Activated T-cell treated with anti-CD3 and anti-CD28 coated beads for 4 hours (primary cell): ENCODE data around the gene TXNDC17.
A peak's percentile ranks its signal among the peaks of the same experiment; 100 is the strongest.
"Not testable (repeated sequence)": the region's sequence is repeated elsewhere in the genome, so short reads cannot be mapped to it uniquely, and the experiment has no call there.

Experiments
- DNase-seq: peaks from one replicate; pipeline ENCODE4 v3.0.0-alpha.2; 2020

The TXNDC17 gene

GRCh38 chr17:6640536-6641246, at the start of gene TXNDC17, which contains the start of gene KIAA0753:
Gene TXNDC17 (plus strand): TSS chr17:6641060. CDS start chr17:6641083, 23 bp downstream.
Gene KIAA0753 (minus strand): TSS chr17:6640711. CDS start chr17:6635103, 5,608 bp downstream.
- peak; percentile 79 for DNase-seq

- DNase-seq, result no peak
Measured at GRCh38 chr17:6591599-6592158, 49.2 kb upstream of the TXNDC17 start.

- DNase-seq, result no peak
Measured at GRCh38 chr17:6592173-6592572, 48.7 kb upstream of the TXNDC17 start.

GRCh38 chr17:6593371-6593770, 47.5 kb upstream of the TXNDC17 start:
- not testable (repeated sequence) for DNase-seq

GRCh38 chr17:6596081-6596480, 44.8 kb upstream of the TXNDC17 start:
- no peak for DNase-seq

GRCh38 chr17:6596511-6596910, 44.3 kb upstream of the TXNDC17 start:
- no peak for DNase-seq

GRCh38 chr17:6596941-6597340, 43.9 kb upstream of the TXNDC17 start:
- no peak for DNase-seq

- no peak for DNase-seq
Measured at GRCh38 chr17:6597727-6598126, 43.1 kb upstream of the TXNDC17 start.

- no peak for DNase-seq
Measured at GRCh38 chr17:6599364-6599763, 41.5 kb upstream of the TXNDC17 start.

GRCh38 chr17:6602141-6602540, 38.7 kb upstream of the TXNDC17 start:
- no peak for DNase-seq

GRCh38 chr17:6603744-6604325, 37.0 kb upstream of the TXNDC17 start:
- no peak for DNase-seq

GRCh38 chr17:6605142-6605541, 35.7 kb upstream of the TXNDC17 start:
- DNase-seq, result no peak

GRCh38 chr17:6608321-6608720, 32.5 kb upstream of the TXNDC17 start:
- DNase-seq, result no peak

GRCh38 chr17:6610011-6610410, 30.8 kb upstream of the TXNDC17 start:
- no peak for DNase-seq

GRCh38 chr17:6611231-6611630, 29.6 kb upstream of the TXNDC17 start:
- no peak for DNase-seq

GRCh38 chr17:6623941-6624340, 16.9 kb upstream of the TXNDC17 start:
- DNase-seq, result no peak

- DNase-seq, result no peak
Measured at GRCh38 chr17:6626616-6627015, 14.2 kb upstream of the TXNDC17 start.

GRCh38 chr17:6627019-6627418, 13.8 kb upstream of the TXNDC17 start:
- no peak for DNase-seq

- DNase-seq, result no peak
Measured at GRCh38 chr17:6630390-6630789, 10.5 kb upstream of the TXNDC17 start.

- no peak for DNase-seq
Measured at GRCh38 chr17:6632530-6632929, 8.3 kb upstream of the TXNDC17 start.

GRCh38 chr17:6633263-6633662, 7.6 kb upstream of the TXNDC17 start:
- DNase-seq, result no peak

- DNase-seq, result no peak
Measured at GRCh38 chr17:6636105-6636504, 4.8 kb upstream of the TXNDC17 start.

- DNase-seq, result no peak
Measured at GRCh38 chr17:6636616-6637457, 4.0 kb upstream of the TXNDC17 start.
